SK-N-SH treated with all-trans-retinoic acid at 6 μM for 48 hours (cell line): ENCODE data around the gene NXF1.

ENCODE experiments used
- ARNTL ChIP-seq: fragments of 450-650 bp; formaldehyde crosslinking; IDR thresholded peaks from 2 replicates; pipeline ENCODE4 v1.5.0; 2020; ENCODE audit warnings: low read depth, mild to moderate bottlenecking, moderate library complexity, borderline replicate concordance
- GLIS3 ChIP-seq: fragments of 250-450 bp; sonication (Bioruptor Pico); IDR thresholded peaks from 2 replicates; pipeline ENCODE4 v1.5.0; 2020; ENCODE audit warnings: mild to moderate bottlenecking, moderate library complexity
- PATZ1 ChIP-seq: fragments of 250-450 bp; sonication (Bioruptor Pico); IDR thresholded peaks from 2 replicates; pipeline ENCODE4 v1.8.0; 2020; ENCODE audit warnings: mild to moderate bottlenecking, moderate library complexity, borderline replicate concordance
- POU6F1 ChIP-seq: fragments of 250-450 bp; sonication (Bioruptor Pico); IDR thresholded peaks from 2 replicates; pipeline ENCODE4 v1.8.0; 2021; ENCODE audit warnings: low read depth, mild to moderate bottlenecking, moderate library complexity, borderline replicate concordance
- PPARA ChIP-seq: fragments of 250-450 bp; sonication (Bioruptor Pico); IDR thresholded peaks from 2 replicates; pipeline ENCODE4 v1.5.0; 2020; ENCODE audit warnings: mild to moderate bottlenecking, borderline replicate concordance
- SNAI2 ChIP-seq: fragments of 250-450 bp; sonication (Bioruptor Pico); IDR thresholded peaks from 2 replicates; pipeline ENCODE4 v1.5.0; 2020; ENCODE audit warnings: mild to moderate bottlenecking, moderate library complexity
- TCF4 ChIP-seq: fragments of 250-450 bp; sonication (Bioruptor Pico); IDR thresholded peaks from 2 replicates; pipeline ENCODE4 v1.8.0; 2021; ENCODE audit warnings: mild to moderate bottlenecking, moderate library complexity, borderline replicate concordance
- ZFP30 ChIP-seq: fragments of 450-650 bp; formaldehyde crosslinking; IDR thresholded peaks from 2 replicates; pipeline ENCODE4 v1.5.0; 2022; ENCODE audit warnings: mild to moderate bottlenecking, moderate library complexity
- ZNF565 ChIP-seq: fragments of 450-650 bp; formaldehyde crosslinking; conservative IDR thresholded peaks from 2 replicates; pipeline ENCODE4 v1.5.0; 2020; ENCODE audit warnings: low read depth, mild to moderate bottlenecking, moderate library complexity
- ZNF8 ChIP-seq: fragments of 450-650 bp; formaldehyde crosslinking; IDR thresholded peaks from 2 replicates; pipeline ENCODE4 v1.5.0; 2020; ENCODE audit warnings: mild to moderate bottlenecking, moderate library complexity

GRCh38 chr11:62771144-62772021 is 33.9 kb downstream of the NXF1 start, which contains the start of gene TAF6L:
- TF ChIP-seq GLIS3 (CRISPR knock-in tag): no peak
- TF ChIP-seq ARNTL (CRISPR knock-in tag): no peak
- no peak for TF ChIP-seq ZNF565 (CRISPR knock-in tag)
- TF ChIP-seq PPARA (CRISPR knock-in tag): no peak
- TF ChIP-seq ZFP30 (CRISPR knock-in tag): no peak
- TF ChIP-seq PATZ1: peak; percentile 89; the same call in 1 of the 2 replicates
- TF ChIP-seq ZNF8: no peak
- no peak for TF ChIP-seq SNAI2 (CRISPR knock-in tag)
- TF ChIP-seq TCF4 (CRISPR knock-in tag): no peak
- TF ChIP-seq POU6F1 (CRISPR knock-in tag): no peak
